PC-3 (cell line): ENCODE data around the gene LAD1.

Source experiments
- CTCF ChIP-seq: fragments of 300-600 bp; sonication (generic); conservative IDR thresholded peaks from 2 replicates; pipeline ENCODE4 v1.5.1; 2017; ENCODE audit warnings: antibody characterized with exemption, low read depth, mild to moderate bottlenecking, low read length
- EZH2 ChIP-seq: fragments of 300-600 bp; sonication (generic); IDR thresholded peaks from one replicate; pipeline ENCODE4 v1.6.1; 2017; ENCODE audit warnings: antibody characterized with exemption, mild to moderate bottlenecking, low read length; ENCODE audit not compliant: unreplicated experiment
- EZH2phosphoT487 ChIP-seq: fragments of 300-600 bp; sonication (generic); IDR thresholded peaks from 2 replicates; pipeline ENCODE4 v1.6.1; 2018; ENCODE audit warnings: mild to moderate bottlenecking, antibody characterized with exemption, low read length, borderline replicate concordance

GRCh38 chr1:201354151-201354900, 44.8 kb downstream of the LAD1 start:
- TF ChIP-seq CTCF (no peak; the same call in 1 of the 2 replicates), EZH2 (no peak), EZH2phosphoT487 (no peak)
